ENCODE results near the gene SMC1A.
A peak's percentile ranks its signal among the peaks of the same experiment; 100 is the strongest.
"Not testable (repeated sequence)": the region's sequence is repeated elsewhere in the genome, so short reads cannot be mapped to it uniquely, and the experiment has no call there.

The SMC1A gene

DNA sequence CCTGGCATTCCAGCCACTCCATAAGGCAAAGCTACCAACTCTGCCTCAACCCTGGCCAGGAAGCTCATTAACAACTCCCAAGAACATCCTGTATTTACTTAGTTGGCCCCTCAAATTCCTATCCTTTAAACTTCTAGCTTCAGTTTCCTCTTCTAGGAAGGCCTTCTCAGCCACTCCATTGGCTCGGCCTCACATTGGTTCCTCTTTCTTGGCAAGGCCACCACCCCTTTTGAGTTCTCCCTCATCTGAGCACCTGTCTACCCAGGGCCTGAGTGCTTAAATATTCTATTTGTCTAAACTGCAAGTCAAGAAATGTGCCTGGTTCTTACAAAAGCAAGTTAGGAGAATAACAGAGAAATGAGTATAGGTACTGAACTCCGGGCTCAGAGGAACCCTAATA, 10.0 kb downstream of the SMC1A start:
- DNase-seq (ENCODE audit: low spot score in 2 of 2), result no peak
- H3K4me3 Mint-ChIP-seq, result no peak overlapping the region
- H3K4me1 Mint-ChIP-seq, result peaks cover 8% of the 10 kb centered on the region
- ATAC-seq (replicated peaks; ENCODE audit: extremely low read depth, poor library complexity, severe bottlenecking), result no peak
- H3K27me3 Mint-ChIP-seq, result no peaks in the 10 kb centered on the region
- no peaks in the 10 kb centered on the region for H3K9me3 Mint-ChIP-seq
- H3K27ac Mint-ChIP-seq (ENCODE audit: low read depth), result no peak overlapping the region
- H3K36me3 Mint-ChIP-seq (ENCODE audit: insufficient read depth), result peaks cover 67% of the 10 kb centered on the region

DNA sequence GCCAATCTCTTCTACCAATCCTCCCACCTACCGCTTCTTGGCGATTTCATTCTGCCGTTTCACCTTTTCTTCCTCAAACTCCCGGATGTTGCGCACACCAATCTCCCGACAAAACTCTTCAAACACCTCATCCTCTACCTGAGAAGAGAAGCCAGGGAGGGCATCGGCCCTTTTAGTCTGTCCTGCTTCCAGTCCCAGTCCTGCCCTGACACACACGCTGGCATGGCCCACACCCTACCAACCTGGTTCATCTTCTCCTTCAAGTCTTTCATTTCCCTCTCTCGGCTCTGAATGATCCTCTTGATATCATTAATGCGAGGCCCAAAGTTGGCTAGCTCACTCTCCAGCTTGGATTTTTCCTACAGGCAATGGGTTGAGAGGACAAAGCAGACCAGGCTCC, 18.9 kb downstream of the SMC1A start:
- DNase-seq (ENCODE audit: low spot score in 2 of 2) (no peak), ATAC-seq (replicated peaks; ENCODE audit: extremely low read depth, poor library complexity, severe bottlenecking) (no peak)
- H3K4me3 Mint-ChIP-seq, result no peak overlapping the region
- H3K27me3 Mint-ChIP-seq, result no peaks in the 10 kb centered on the region
- H3K36me3 Mint-ChIP-seq (ENCODE audit: insufficient read depth), result peaks cover 60% of the 10 kb centered on the region
- peaks cover 4% of the 10 kb centered on the region for H3K4me1 Mint-ChIP-seq
- no peaks in the 10 kb centered on the region for H3K9me3 Mint-ChIP-seq
- no peak overlapping the region for H3K27ac Mint-ChIP-seq (ENCODE audit: low read depth)

DNA sequence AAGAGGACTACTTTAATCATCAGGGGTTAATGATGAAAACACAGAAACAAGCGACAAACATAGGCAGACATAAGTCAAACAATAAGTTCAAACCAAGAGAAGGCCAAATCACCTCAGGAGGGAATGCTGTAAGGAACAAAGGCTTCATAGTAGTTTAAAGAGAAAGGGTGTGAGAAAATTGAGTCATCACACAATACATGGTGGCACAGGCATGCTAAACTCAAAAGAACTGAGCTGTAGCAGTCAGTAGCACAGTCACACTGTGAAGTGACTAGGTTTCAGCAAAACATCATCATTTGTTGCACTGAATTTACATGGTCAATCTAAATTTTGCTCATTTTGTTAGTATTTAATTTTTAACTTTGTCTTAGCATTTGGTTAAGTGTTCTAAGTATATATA, 24.2 kb downstream of the SMC1A start:
- Mint-ChIP-seq H3K27me3 (no peaks in the 10 kb centered on the region), H3K9me3 (no peaks in the 10 kb centered on the region), H3K36me3 (ENCODE audit: insufficient read depth) (peaks cover 55% of the 10 kb centered on the region), H3K4me1 (peaks cover 4% of the 10 kb centered on the region), H3K27ac (ENCODE audit: low read depth) (no peak overlapping the region), H3K4me3 (no peak overlapping the region)
- ATAC-seq (replicated peaks; ENCODE audit: extremely low read depth, poor library complexity, severe bottlenecking) (no peak), DNase-seq (ENCODE audit: low spot score in 2 of 2) (no peak)

DNA sequence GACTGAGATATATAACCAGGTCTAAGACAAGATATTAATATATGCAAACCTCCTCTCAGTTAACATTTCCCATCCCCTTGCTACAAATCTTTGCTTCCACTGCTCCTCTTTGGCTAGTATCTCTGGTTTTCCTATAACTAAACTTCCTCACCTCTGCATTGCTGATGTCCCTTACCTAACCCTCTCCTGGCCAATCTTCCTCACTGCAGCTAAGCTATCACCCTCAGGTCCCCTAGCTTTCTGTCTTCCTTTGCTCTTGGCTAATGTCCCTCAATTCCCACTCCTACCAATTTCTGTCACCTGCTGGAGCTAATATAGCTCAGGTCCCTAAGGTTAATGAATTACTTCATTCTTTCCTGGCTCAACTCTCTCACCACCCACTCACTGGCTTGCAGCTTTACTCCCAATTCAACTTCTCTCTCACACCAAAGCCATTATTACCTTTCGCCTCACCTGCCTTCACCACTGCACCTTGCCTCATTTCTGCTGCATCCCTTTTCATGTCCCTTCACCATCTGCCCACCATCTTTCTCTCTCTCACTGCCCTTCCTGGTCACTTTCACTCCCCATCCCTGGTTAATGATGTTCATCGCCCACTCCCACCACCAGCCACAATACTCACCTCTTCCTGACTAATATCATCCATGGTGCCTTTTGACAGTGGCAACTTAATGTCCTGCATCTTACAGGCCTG, 26.7 kb downstream of the SMC1A start:
- Mint-ChIP-seq H3K9me3 (no peaks in the 10 kb centered on the region), H3K27me3 (no peaks in the 10 kb centered on the region), H3K27ac (ENCODE audit: low read depth) (peak overlapping the region; percentile 19), H3K4me3 (no peak overlapping the region), H3K36me3 (ENCODE audit: insufficient read depth) (peaks cover 44% of the 10 kb centered on the region), H3K4me1 (peaks cover 2% of the 10 kb centered on the region)
- DNase-seq (ENCODE audit: low spot score in 2 of 2) (no peak), ATAC-seq (replicated peaks; ENCODE audit: extremely low read depth, poor library complexity, severe bottlenecking) (no peak)

DNA sequence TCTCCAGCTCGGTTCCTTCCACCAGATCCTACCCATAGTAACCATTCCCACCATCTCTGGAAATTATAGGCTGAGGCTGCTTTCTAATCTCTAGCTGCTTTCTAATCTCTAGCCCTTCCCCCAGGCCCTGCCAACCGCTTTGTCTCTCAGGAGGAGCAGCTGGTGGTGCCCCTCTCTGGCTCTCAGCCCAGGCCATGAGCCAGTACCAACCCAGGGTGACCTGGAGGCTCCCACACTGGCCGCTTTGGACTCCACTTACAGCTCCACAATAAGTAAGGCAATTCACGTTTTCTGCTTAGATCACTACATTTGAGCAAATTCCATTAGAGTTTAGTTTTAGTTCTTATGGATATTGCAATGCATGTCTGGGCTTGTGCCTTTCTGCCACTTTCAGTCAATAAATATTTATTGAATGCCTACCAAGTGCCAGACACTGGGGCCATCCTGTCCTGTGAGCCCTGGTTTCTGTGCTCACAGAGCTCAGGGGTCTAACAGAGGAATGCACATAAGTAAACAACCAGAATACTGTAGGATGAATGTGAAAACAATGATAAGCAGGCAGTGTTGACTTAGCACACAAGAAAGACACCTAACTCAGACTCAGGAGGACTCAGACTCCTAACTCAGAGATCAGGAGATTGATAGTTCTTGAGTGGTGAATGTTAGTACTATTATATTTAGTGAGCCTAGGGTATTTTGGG, 38.9 kb downstream of the SMC1A start:
- no peaks in the 10 kb centered on the region for H3K27me3 Mint-ChIP-seq
- no peak for ATAC-seq (replicated peaks; ENCODE audit: extremely low read depth, poor library complexity, severe bottlenecking)
- no peaks in the 10 kb centered on the region for H3K9me3 Mint-ChIP-seq
- no peaks in the 10 kb centered on the region for H3K4me1 Mint-ChIP-seq
- no peak for DNase-seq (ENCODE audit: low spot score in 2 of 2)
- H3K4me3 Mint-ChIP-seq, result no peak overlapping the region
- peaks cover 22% of the 10 kb centered on the region for H3K36me3 Mint-ChIP-seq (ENCODE audit: insufficient read depth)
- no peak overlapping the region for H3K27ac Mint-ChIP-seq (ENCODE audit: low read depth)

DNA sequence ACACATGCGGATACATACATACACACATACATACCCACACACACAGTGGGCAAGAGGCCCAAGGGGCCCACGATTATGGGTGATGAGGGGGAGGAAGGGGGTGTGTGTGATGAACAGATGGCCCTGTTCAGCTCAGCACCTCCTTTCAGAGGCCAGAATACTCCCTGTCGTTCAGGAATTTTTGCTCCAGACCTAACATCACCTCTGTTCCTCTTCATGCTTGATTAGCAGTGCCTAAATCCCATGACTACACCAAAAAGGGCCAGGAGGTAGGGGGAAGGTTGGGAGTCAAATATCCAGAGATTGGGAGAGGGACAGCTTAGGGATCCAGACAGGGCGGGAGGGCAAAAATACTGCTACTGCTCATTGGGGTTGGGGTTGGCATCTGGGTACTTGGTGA, 42.7 kb downstream of the SMC1A start:
- Mint-ChIP-seq H3K36me3 (ENCODE audit: insufficient read depth) (peaks cover 12% of the 10 kb centered on the region), H3K4me1 (no peaks in the 10 kb centered on the region), H3K27ac (ENCODE audit: low read depth) (peak overlapping the region; percentile 8), H3K9me3 (no peaks in the 10 kb centered on the region), H3K27me3 (no peaks in the 10 kb centered on the region), H3K4me3 (no peak overlapping the region)
- ATAC-seq (replicated peaks; ENCODE audit: extremely low read depth, poor library complexity, severe bottlenecking), result no peak
- DNase-seq (ENCODE audit: low spot score in 2 of 2), result no peak

DNA sequence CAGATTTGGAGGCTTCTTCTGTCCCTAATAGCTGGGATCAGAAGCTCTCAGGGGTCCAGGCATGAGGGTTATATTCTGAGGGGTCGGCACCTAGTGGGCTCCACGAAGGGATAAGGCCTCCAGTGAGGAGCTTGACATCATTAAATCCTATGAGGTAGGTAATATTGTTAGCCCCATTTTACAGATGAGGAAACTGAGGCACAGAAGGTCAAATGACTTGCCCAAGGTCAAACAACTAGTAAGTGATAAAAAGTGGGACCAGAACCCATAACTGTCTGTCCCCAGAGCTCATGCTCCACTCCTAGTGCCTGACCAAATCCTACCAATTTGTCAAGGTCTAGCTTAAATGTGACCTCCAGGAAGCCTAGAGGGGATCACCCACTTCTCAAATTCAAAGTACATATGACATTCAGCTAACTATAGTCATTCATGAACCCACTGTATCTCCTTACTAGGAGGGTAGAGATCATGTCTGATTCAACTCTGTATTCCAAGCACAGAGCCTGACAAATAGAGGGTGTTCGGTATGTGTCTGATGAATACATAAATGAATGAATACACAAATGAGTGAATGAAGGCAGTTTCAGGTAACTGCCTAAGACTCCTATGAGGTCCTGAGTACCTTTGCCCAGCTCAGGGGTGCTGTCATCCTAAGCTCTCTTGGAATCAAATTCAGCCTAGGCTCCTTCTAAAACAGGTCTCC, 43.3 kb downstream of the SMC1A start:
- H3K36me3 Mint-ChIP-seq (ENCODE audit: insufficient read depth), result peaks cover 12% of the 10 kb centered on the region
- no peak overlapping the region for H3K4me3 Mint-ChIP-seq
- no peak for ATAC-seq (replicated peaks; ENCODE audit: extremely low read depth, poor library complexity, severe bottlenecking)
- no peaks in the 10 kb centered on the region for H3K4me1 Mint-ChIP-seq
- no peaks in the 10 kb centered on the region for H3K9me3 Mint-ChIP-seq
- H3K27me3 Mint-ChIP-seq, result no peaks in the 10 kb centered on the region
- DNase-seq (ENCODE audit: low spot score in 2 of 2), result no peak
- no peak overlapping the region for H3K27ac Mint-ChIP-seq (ENCODE audit: low read depth)

DNA sequence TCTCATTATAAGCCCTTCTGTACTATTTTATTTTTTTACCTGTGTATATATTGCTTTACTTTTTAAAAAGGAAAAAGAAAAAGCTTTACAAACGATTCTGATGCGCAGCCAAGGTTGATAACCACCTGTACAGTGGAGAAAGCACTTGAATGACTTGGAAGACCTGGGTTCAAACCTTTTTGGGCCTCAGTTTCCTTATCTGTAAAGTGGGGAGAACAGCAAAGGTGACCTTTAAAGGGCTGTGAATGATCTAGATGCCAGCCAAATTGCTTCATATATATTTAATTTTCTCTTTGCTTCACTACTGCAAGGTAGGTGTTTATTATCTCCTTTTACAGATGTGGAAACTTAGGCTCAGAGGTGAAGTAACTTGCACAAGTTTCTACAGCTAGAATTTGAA, 45.0 kb downstream of the SMC1A start:
- ATAC-seq (replicated peaks; ENCODE audit: extremely low read depth, poor library complexity, severe bottlenecking), result no peak
- no peak for DNase-seq (ENCODE audit: low spot score in 2 of 2)
- no peak overlapping the region for H3K27ac Mint-ChIP-seq (ENCODE audit: low read depth)
- no peaks in the 10 kb centered on the region for H3K9me3 Mint-ChIP-seq
- H3K27me3 Mint-ChIP-seq, result no peaks in the 10 kb centered on the region
- H3K36me3 Mint-ChIP-seq (ENCODE audit: insufficient read depth), result peaks cover 12% of the 10 kb centered on the region
- no peak overlapping the region for H3K4me3 Mint-ChIP-seq
- no peaks in the 10 kb centered on the region for H3K4me1 Mint-ChIP-seq

DNA sequence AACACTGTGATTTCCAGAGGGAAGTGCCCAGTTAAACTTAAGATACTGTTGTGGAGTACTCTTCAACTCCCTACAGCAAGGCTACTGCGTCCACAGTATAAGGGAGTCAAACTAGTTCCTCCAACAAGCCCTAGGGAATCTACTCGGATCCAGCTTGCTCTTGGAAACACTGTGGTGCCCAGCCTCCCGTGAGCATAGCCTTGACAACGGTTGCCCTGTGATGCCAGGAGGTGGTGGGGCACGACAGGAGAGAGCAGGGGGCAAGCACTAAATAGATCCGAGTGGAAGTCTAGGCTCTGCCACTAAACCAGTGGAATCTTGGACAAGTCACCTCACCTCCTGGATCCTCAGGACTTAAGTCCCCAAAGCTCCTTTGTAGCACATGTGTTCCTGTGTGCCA, 45.6 kb downstream of the SMC1A start:
- H3K27ac Mint-ChIP-seq (ENCODE audit: low read depth), result no peak overlapping the region
- ATAC-seq (replicated peaks; ENCODE audit: extremely low read depth, poor library complexity, severe bottlenecking) (no peak), DNase-seq (ENCODE audit: low spot score in 2 of 2) (no peak)
- H3K4me1 Mint-ChIP-seq, result no peaks in the 10 kb centered on the region
- no peaks in the 10 kb centered on the region for H3K9me3 Mint-ChIP-seq
- H3K4me3 Mint-ChIP-seq, result no peak overlapping the region
- H3K36me3 Mint-ChIP-seq (ENCODE audit: insufficient read depth), result peaks cover 10% of the 10 kb centered on the region
- no peaks in the 10 kb centered on the region for H3K27me3 Mint-ChIP-seq

DNA sequence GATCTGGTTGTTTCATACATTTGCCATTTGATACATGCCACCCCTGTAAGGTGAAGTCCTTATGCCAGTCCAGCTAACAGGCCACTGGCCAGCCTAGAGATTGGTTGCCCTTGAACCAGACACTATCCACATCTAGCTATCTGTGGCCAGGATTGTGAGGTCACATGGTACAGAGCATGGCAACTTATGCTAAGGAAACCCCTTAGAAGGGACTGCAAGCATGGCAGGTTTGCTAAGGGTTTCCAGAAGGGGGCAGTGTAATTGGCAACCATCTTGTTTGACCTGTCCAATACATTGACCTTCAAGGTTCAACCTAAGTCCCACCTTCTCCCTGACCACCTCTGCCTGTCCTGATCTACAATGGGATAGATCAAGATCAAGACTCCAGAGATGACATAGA, 47.5 kb downstream of the SMC1A start:
- Mint-ChIP-seq H3K36me3 (ENCODE audit: insufficient read depth) (peaks cover 4% of the 10 kb centered on the region), H3K4me3 (no peak overlapping the region), H3K27me3 (no peaks in the 10 kb centered on the region), H3K9me3 (no peaks in the 10 kb centered on the region), H3K4me1 (no peaks in the 10 kb centered on the region), H3K27ac (ENCODE audit: low read depth) (no peak overlapping the region)
- no peak for DNase-seq (ENCODE audit: low spot score in 2 of 2)
- no peak for ATAC-seq (replicated peaks; ENCODE audit: extremely low read depth, poor library complexity, severe bottlenecking)

DNA sequence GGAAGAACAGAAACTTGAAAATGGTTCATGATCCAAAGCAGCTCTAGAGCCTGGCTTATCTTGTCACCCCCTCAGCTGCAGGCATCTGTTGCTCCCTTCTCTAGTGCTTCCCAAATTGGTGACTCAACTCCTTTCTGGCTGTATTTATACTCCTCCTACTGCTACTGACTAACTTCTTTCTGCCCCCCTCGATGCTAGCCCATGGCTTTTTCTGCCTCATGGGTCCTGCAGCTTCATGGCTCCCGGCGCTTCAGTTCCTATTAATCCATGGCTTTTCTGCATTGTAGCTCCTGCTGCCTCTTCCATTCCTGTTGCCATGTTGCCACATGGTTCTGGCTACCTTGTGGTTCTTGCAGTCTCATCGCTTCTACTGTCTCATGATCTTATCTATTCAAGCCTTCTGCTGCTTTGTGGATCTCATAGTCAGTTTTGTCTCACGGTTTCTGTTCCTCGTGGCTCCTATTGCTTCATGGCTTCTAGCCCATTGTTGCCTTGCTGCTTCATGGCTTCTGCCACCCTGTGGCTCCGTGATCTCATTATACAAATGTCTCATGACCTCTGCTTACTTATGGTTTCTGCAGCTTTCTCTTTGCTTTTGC, 48.1 kb downstream of the SMC1A start:
- H3K9me3 Mint-ChIP-seq, result no peaks in the 10 kb centered on the region
- H3K4me3 Mint-ChIP-seq, result no peak overlapping the region
- H3K4me1 Mint-ChIP-seq, result no peaks in the 10 kb centered on the region
- H3K27ac Mint-ChIP-seq (ENCODE audit: low read depth), result no peak overlapping the region
- no peak for DNase-seq (ENCODE audit: low spot score in 2 of 2)
- no peaks in the 10 kb centered on the region for H3K27me3 Mint-ChIP-seq
- peaks cover 2% of the 10 kb centered on the region for H3K36me3 Mint-ChIP-seq (ENCODE audit: insufficient read depth)
- no peak for ATAC-seq (replicated peaks; ENCODE audit: extremely low read depth, poor library complexity, severe bottlenecking)

DNA sequence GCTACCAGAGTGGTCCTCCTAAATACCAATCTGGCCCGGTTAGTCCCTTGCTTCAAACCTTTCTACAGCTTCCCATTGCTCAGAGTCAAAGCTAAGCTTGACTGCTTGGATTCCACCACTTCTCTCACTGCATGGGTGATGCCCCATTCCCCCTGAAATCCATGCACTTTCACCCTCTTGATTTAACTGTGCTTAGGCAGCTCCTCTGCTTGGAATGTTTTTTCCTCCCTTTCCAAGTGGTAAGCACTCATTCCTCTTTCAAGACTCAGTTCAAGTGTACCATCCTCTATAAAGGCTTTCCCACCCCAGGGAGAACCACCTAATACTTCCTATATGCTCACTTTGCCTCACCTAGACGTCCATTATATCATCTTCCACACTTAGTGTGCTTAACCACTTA, 49.1 kb downstream of the SMC1A start:
- Mint-ChIP-seq H3K4me3 (no peak overlapping the region), H3K27me3 (no peaks in the 10 kb centered on the region), H3K9me3 (no peaks in the 10 kb centered on the region), H3K27ac (ENCODE audit: low read depth) (no peak overlapping the region), H3K4me1 (no peaks in the 10 kb centered on the region), H3K36me3 (ENCODE audit: insufficient read depth) (no peaks in the 10 kb centered on the region)
- DNase-seq (ENCODE audit: low spot score in 2 of 2), result no peak
- ATAC-seq (replicated peaks; ENCODE audit: extremely low read depth, poor library complexity, severe bottlenecking), result no peak

DNA sequence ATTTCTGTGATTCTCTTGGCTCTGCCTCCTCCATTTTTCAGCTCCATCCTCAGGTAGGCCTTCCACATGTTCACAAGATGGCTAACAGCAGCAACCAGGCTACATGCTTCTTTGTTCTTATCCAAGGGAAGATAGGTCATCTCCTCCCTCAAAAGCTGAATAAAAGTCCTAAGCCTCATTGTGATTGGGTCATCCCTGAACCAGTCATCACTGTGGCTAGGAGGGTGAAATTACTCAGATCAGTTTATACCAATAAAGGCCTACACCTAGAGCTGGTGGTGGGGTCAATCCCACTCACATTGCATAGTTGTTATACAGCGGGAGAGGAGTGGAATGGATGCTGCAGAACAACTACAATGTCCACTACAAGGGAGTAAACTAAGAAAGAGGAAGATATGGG, 56.0 kb downstream of the SMC1A start:
- not testable (repeated sequence) for H3K27ac Mint-ChIP-seq (ENCODE audit: low read depth); DNase-seq (ENCODE audit: low spot score in 2 of 2); H3K36me3 Mint-ChIP-seq (ENCODE audit: insufficient read depth); H3K27me3 Mint-ChIP-seq; ATAC-seq (replicated peaks; ENCODE audit: extremely low read depth, poor library complexity, severe bottlenecking); H3K4me1 Mint-ChIP-seq; H3K4me3 Mint-ChIP-seq; H3K9me3 Mint-ChIP-seq

Measured in central memory CD8-positive, alpha-beta T cell (primary cell).